HCT116 (cell line): ENCODE data around the gene SP3. TPM values are rescaled to one million over a fixed set of nuclear protein-coding genes. Genes with fewer than 3 reads are reported as not detected.
A peak's percentile ranks its signal among the peaks of the same experiment; 100 is the strongest.

Experiments used
- ATAC-seq: fragments of 200-7000 bp; cut with Tn5 transposase; 2 replicates; pipeline ENCODE4 v1.9.1; 2020; ENCODE audit warnings: mild to moderate bottlenecking, moderate library complexity
- BruUV-seq: library from RNA; stranded (reverse); fragments of 400-500 nt; replicated peaks from 2 replicates; lab custom pipeline; 2021; lab: Mats Ljungman, UMichigan
- CTCF ChIA-PET: fragments of 300-600 bp; sonication (Branson Sonifier 250); formaldehyde crosslinking; loops from one replicate; lab custom pipeline; 2021; ENCODE audit warnings: antibody characterized with exemption; lab: Charles Lee
- POLR2A ChIA-PET: fragments of 300-600, 350-600 bp; sonication (Branson Sonifier 250); formaldehyde crosslinking; loops from one replicate; lab custom pipeline; 2021; ENCODE audit warnings: antibody characterized with exemption; lab: Charles Lee
- RAD21 ChIA-PET, 2 experiments: fragments of 300-600 bp; sonication (Branson Sonifier 250); formaldehyde crosslinking; loops; one replicate each; lab custom pipeline; 2023; ENCODE audit warnings: low total read pairs in 2 of 2; ENCODE audit not compliant: uncharacterized antibody in 2 of 2, unreplicated experiment in 2 of 2, low non-redundant PET in 1 of 2; lab: Charles Lee
- DNase-seq: peaks from one replicate; pipeline ENCODE4 v3.0.0-alpha.2; 2010; ENCODE audit warnings: low read depth, low spot score
- H2AFZ ChIP-seq: fragments of 200-600 bp; shearing (Covaris generic), sonication (generic); 2 replicates; pipeline ENCODE4 v1.6.1; 2017; ENCODE audit warnings: low read depth, mixed run types, mixed read lengths, antibody characterized with exemption, low read length; ENCODE audit not compliant: poor library complexity, severe bottlenecking
- H3K27ac ChIP-seq: 2 replicates; pipeline ENCODE4 v1.5.1; 2012; ENCODE audit warnings: low read depth, low read length
- H3K27me3 ChIP-seq: fragments of 200-600 bp; sonication (generic); 2 replicates; pipeline ENCODE4 v1.6.1; 2016; ENCODE audit warnings: mixed run types, low read length, mixed read lengths; ENCODE audit not compliant: insufficient read depth
- H3K36me3 ChIP-seq, 2 experiments: fragments of 200-500 bp in 1 of 2; fragments of 200-600 bp in 1 of 2; sonication (Bioruptor generic) in 1 of 2; sonication (generic) in 1 of 2; 2 replicates each; pipeline versions ENCODE4 v1.5.1 to v1.6.1; 2014 to 2016; ENCODE audit warnings: low read length in 2 of 2, inconsistent platforms in 1 of 2, mixed read lengths in 1 of 2, mixed run types in 1 of 2; ENCODE audit not compliant: insufficient read depth in 2 of 2, control insufficient read depth in 1 of 2
- H3K4me1 ChIP-seq, 2 experiments: fragments of 200-600 bp in 1 of 2; sonication (generic) in 1 of 2; 2 replicates each; pipeline versions ENCODE4 v1.5.1 to v1.6.1; 2012 to 2017; ENCODE audit warnings: low read length in 2 of 2, inconsistent platforms in 1 of 2, mild to moderate bottlenecking in 1 of 2, mixed read lengths in 1 of 2, mixed run types in 1 of 2, moderate library complexity in 1 of 2; ENCODE audit not compliant: insufficient read depth in 2 of 2, control insufficient read depth in 1 of 2
- H3K4me2 ChIP-seq: fragments of 200-600 bp; sonication (generic); 2 replicates; pipeline ENCODE4 v1.6.1; 2017; ENCODE audit warnings: mixed run types, low read length, mixed read lengths
- H3K4me3 ChIP-seq, 2 experiments: fragments of 200-600 bp in 1 of 2; sonication (generic) in 1 of 2; replicated peaks in 1 of 2; 2 replicates each; pipeline ENCODE4 v1.5.1; 2011 to 2016; ENCODE audit warnings: low read length in 2 of 2, control low read depth in 1 of 2, low read depth in 1 of 2, mild to moderate bottlenecking in 1 of 2, mixed read lengths in 1 of 2, mixed run types in 1 of 2
- H3K79me2 ChIP-seq: fragments of 200-600 bp; sonication (generic); 2 replicates; pipeline ENCODE4 v1.6.1; 2017; ENCODE audit warnings: mild to moderate bottlenecking, mixed run types, low read length, moderate library complexity, mixed read lengths; ENCODE audit not compliant: insufficient read depth
- H3K9ac ChIP-seq: fragments of 200-600 bp; sonication (generic); 2 replicates; pipeline ENCODE4 v1.6.1; 2016; ENCODE audit warnings: low read length, mixed read lengths
- H3K9me2 ChIP-seq: fragments of 200-600 bp; sonication (generic), shearing (Covaris generic); 2 replicates; pipeline ENCODE4 v1.6.1; 2017; ENCODE audit warnings: mixed run types, mild to moderate bottlenecking, moderate library complexity; ENCODE audit not compliant: insufficient read depth
- H3K9me3 ChIP-seq, 2 experiments: fragments of 200-500 bp in 1 of 2; fragments of 200-600 bp in 1 of 2; sonication (Bioruptor generic) in 1 of 2; sonication (generic) in 1 of 2; 2 replicates each; pipeline ENCODE4 v1.6.1; 2014 to 2017; ENCODE audit warnings: low read length in 2 of 2, mixed read lengths in 2 of 2, inconsistent platforms in 1 of 2, low read depth in 1 of 2, mild to moderate bottlenecking in 1 of 2, mixed run types in 1 of 2, moderate library complexity in 1 of 2; ENCODE audit not compliant: control insufficient read depth in 1 of 2, insufficient read depth in 1 of 2
- H4K20me1 ChIP-seq: fragments of 200-600 bp; sonication (generic), shearing (Covaris generic); 2 replicates; pipeline ENCODE4 v1.6.1; 2017; ENCODE audit warnings: mixed run types, mild to moderate bottlenecking, moderate library complexity; ENCODE audit not compliant: insufficient read depth
- CEBPB ChIP-seq: IDR thresholded peaks from 2 replicates; pipeline ENCODE4 v1.6.1; 2012; ENCODE audit warnings: low read depth
- EGR1 ChIP-seq: IDR thresholded peaks from 2 replicates; pipeline ENCODE4 v1.6.1; 2012; ENCODE audit warnings: low read depth
- ELF1 ChIP-seq: IDR thresholded peaks from 2 replicates; pipeline ENCODE4 v1.6.1; 2012; ENCODE audit warnings: low read depth, borderline replicate concordance
- EZH2 ChIP-seq: fragments of 200-600 bp; sonication (generic); IDR thresholded peaks from 2 replicates; pipeline ENCODE4 v1.6.1; 2017; ENCODE audit warnings: antibody characterized with exemption, mixed run types
- EZH2phosphoT487 ChIP-seq: fragments of 200-600 bp; IDR thresholded peaks from 2 replicates; pipeline ENCODE4 v1.6.1; 2018; ENCODE audit warnings: antibody characterized with exemption, borderline replicate concordance
- FOSL1 ChIP-seq: IDR thresholded peaks from 2 replicates; pipeline ENCODE4 v1.6.1; 2012; ENCODE audit warnings: low read depth
- JUND ChIP-seq: IDR thresholded peaks from 2 replicates; pipeline ENCODE4 v1.6.1; 2012
- POLR2AphosphoS5 ChIP-seq: IDR thresholded peaks from 2 replicates; pipeline ENCODE4 v1.6.1; 2011; ENCODE audit warnings: mild to moderate bottlenecking, low read depth, low read length, moderate library complexity
- RAD21 ChIP-seq: IDR thresholded peaks from 2 replicates; pipeline ENCODE4 v1.6.1; 2012; ENCODE audit warnings: low read depth, mild to moderate bottlenecking
- SIN3A ChIP-seq: IDR thresholded peaks from 2 replicates; pipeline ENCODE4 v1.6.1; 2012; ENCODE audit warnings: low read depth
- SP1 ChIP-seq: IDR thresholded peaks from 2 replicates; pipeline ENCODE4 v1.6.1; 2012; ENCODE audit warnings: low read depth
- SRF ChIP-seq: IDR thresholded peaks from 2 replicates; pipeline ENCODE4 v1.6.1; 2012; ENCODE audit warnings: low read depth
- TCF7L2 ChIP-seq: IDR thresholded peaks from 2 replicates; pipeline ENCODE4 v1.7.0; 2011; ENCODE audit warnings: borderline replicate concordance, inconsistent platforms; ENCODE audit not compliant: insufficient read depth, insufficient read length; ENCODE audit errors: extremely low read depth
- YY1 ChIP-seq: IDR thresholded peaks from 2 replicates; pipeline ENCODE4 v1.6.1; 2011; ENCODE audit warnings: low read length, low read depth, moderate library complexity, mild to moderate bottlenecking; ENCODE audit not compliant: insufficient replicate concordance; ENCODE audit errors: extremely low read depth
- ZFX ChIP-seq: fragments of 450-650 bp; IDR thresholded peaks from 2 replicates; pipeline ENCODE4 v1.6.1; 2017
- ZNF274 ChIP-seq: fragments of 200-500 bp; sonication (Bioruptor generic); IDR thresholded peaks from 2 replicates; pipeline ENCODE4 v1.6.1; 2014; ENCODE audit warnings: mild to moderate bottlenecking, low read depth, low read length, inconsistent platforms
- intact Hi-C: fragments of 100-400 bp; cut with micrococcal nuclease; formaldehyde crosslinking; loops from 2 replicates; pipeline ENCODE4 v1.10.0; 2022
- total RNA-seq: library from RNA; stranded (reverse); gene quantifications from one replicate; pipeline ENCODE4 v1.2.1, GENCODE V29; 2021; ENCODE audit not compliant: unreplicated experiment
- TF ChIP-seq, protein P1 (sequence below), 3 experiments: fragments of 200-600 bp in 1 of 3; sonication (generic) in 1 of 3; IDR thresholded peaks in 2 of 3; conservative IDR thresholded peaks in 1 of 3; 2 replicates each; pipeline ENCODE4 v1.5.1; 2012 to 2017; ENCODE audit warnings: low read depth in 2 of 3, low read length in 2 of 3, antibody characterized with exemption in 1 of 3, borderline replicate concordance in 1 of 3, control low read depth in 1 of 3, mild to moderate bottlenecking in 1 of 3, mixed read lengths in 1 of 3, mixed run types in 1 of 3, moderate library complexity in 1 of 3; ENCODE audit not compliant: insufficient read depth in 1 of 3
- TF ChIP-seq, protein P2 (sequence below): IDR thresholded peaks from 2 replicates; pipeline ENCODE4 v1.6.1; 2012
- TF ChIP-seq, protein P3 (sequence below): IDR thresholded peaks from 2 replicates; pipeline ENCODE4 v1.6.1; 2012; ENCODE audit warnings: low read depth
- TF ChIP-seq, protein P4 (sequence below): IDR thresholded peaks from 2 replicates; pipeline ENCODE4 v1.6.1; 2012

The SP3 gene
- total RNA-seq, 1 experiment from 2014 or later, result 98.0 TPM

DNA sequence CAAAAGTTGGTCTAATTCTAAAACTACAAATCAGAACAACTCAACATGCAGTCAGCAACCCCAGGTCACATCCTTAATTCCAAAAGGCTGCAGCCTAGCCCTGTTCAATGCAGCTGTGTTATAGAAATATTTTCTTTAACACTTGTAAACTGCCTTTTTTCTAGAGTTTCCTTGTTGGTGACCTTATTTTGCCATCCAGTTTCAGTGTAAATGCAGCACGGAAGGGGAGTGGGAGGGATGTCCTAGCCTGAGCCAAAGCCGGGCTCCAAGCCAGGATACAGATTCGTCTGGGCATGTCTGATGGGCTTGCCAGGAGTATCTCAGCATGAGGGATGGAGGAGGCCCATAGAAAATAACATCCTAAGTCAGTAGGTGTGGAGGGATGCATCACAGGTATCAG, 17.7 kb upstream of the SP3 start:
- DNase-seq (no peak), ATAC-seq (peak; percentile 42; the same call in 1 of the 2 replicates)
- RAD21 ChIA-PET, result no interaction called here
- CTCF ChIA-PET, result no interaction called here
- no TSS peak for BruUV-seq
- no peaks in the 10 kb centered on the region for H4K20me1 ChIP-seq
- H3K4me3 ChIP-seq, result no peak overlapping the region
- H3K27ac ChIP-seq, result no peak overlapping the region
- TF ChIP-seq TCF7L2 (no peak), FOSL1 (no peak), EZH2phosphoT487 (no peak), RAD21 (no peak), SP1 (no peak), SIN3A (no peak), CEBPB (no peak), JUND (no peak), ZNF274 (no peak), YY1 (no peak), POLR2AphosphoS5 (no peak), SRF (no peak), ZFX (no peak), ELF1 (no peak), EGR1 (no peak), EZH2 (no peak)
- TF ChIP-seq, protein P1, sequence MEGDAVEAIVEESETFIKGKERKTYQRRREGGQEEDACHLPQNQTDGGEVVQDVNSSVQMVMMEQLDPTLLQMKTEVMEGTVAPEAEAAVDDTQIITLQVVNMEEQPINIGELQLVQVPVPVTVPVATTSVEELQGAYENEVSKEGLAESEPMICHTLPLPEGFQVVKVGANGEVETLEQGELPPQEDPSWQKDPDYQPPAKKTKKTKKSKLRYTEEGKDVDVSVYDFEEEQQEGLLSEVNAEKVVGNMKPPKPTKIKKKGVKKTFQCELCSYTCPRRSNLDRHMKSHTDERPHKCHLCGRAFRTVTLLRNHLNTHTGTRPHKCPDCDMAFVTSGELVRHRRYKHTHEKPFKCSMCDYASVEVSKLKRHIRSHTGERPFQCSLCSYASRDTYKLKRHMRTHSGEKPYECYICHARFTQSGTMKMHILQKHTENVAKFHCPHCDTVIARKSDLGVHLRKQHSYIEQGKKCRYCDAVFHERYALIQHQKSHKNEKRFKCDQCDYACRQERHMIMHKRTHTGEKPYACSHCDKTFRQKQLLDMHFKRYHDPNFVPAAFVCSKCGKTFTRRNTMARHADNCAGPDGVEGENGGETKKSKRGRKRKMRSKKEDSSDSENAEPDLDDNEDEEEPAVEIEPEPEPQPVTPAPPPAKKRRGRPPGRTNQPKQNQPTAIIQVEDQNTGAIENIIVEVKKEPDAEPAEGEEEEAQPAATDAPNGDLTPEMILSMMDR (IDR thresholded peaks at IDR 0.05 in 2 of 3, conservative IDR thresholded peaks at IDR 0.05 in 1 of 3; ENCODE audit: borderline replicate concordance in 1 of 3, insufficient read depth in 1 of 3, low read depth in 2 of 3, low read length in 2 of 3), result no peak
- TF ChIP-seq, protein P2, sequence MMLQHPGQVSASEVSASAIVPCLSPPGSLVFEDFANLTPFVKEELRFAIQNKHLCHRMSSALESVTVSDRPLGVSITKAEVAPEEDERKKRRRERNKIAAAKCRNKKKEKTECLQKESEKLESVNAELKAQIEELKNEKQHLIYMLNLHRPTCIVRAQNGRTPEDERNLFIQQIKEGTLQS, result no peak
- TF ChIP-seq, protein P3, sequence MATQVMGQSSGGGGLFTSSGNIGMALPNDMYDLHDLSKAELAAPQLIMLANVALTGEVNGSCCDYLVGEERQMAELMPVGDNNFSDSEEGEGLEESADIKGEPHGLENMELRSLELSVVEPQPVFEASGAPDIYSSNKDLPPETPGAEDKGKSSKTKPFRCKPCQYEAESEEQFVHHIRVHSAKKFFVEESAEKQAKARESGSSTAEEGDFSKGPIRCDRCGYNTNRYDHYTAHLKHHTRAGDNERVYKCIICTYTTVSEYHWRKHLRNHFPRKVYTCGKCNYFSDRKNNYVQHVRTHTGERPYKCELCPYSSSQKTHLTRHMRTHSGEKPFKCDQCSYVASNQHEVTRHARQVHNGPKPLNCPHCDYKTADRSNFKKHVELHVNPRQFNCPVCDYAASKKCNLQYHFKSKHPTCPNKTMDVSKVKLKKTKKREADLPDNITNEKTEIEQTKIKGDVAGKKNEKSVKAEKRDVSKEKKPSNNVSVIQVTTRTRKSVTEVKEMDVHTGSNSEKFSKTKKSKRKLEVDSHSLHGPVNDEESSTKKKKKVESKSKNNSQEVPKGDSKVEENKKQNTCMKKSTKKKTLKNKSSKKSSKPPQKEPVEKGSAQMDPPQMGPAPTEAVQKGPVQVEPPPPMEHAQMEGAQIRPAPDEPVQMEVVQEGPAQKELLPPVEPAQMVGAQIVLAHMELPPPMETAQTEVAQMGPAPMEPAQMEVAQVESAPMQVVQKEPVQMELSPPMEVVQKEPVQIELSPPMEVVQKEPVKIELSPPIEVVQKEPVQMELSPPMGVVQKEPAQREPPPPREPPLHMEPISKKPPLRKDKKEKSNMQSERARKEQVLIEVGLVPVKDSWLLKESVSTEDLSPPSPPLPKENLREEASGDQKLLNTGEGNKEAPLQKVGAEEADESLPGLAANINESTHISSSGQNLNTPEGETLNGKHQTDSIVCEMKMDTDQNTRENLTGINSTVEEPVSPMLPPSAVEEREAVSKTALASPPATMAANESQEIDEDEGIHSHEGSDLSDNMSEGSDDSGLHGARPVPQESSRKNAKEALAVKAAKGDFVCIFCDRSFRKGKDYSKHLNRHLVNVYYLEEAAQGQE, result no peak
- TF ChIP-seq, protein P4, sequence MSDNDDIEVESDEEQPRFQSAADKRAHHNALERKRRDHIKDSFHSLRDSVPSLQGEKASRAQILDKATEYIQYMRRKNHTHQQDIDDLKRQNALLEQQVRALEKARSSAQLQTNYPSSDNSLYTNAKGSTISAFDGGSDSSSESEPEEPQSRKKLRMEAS, result no peak
- H3K36me3 ChIP-seq, result no peaks in the 10 kb centered on the region
- H3K27me3 ChIP-seq, result no peaks in the 10 kb centered on the region
- no peaks in the 10 kb centered on the region for H3K9me3 ChIP-seq
- intact Hi-C loops, result no loop called here
- no peak overlapping the region for H2AFZ ChIP-seq
- no peak overlapping the region for H3K9ac ChIP-seq
- no peaks in the 10 kb centered on the region for H3K9me2 ChIP-seq
- peaks cover 8% of the 10 kb centered on the region in 2 experiments; a peak in 3 of 4 replicates for H3K4me1 ChIP-seq
- H3K79me2 ChIP-seq, result no peaks in the 10 kb centered on the region
- H3K4me2 ChIP-seq, result no peak overlapping the region
- POLR2A ChIA-PET, result no interaction called here
